Astrocyte of the spinal cord (primary cell): ENCODE data around the gene PRKG1.
"Not testable (repeated sequence)": the region's sequence is repeated elsewhere in the genome, so short reads cannot be mapped to it uniquely, and the experiment has no call there.

Source experiments
- DNase-seq: peaks from one replicate; pipeline ENCODE4 v3.0.0; 2011; ENCODE audit warnings: low read depth, low spot score
- H3K4me3 ChIP-seq: 2 replicates; pipeline ENCODE4 v1.5.1; 2011; ENCODE audit warnings: low read depth, mild to moderate bottlenecking, low read length, moderate library complexity
- CTCF ChIP-seq: IDR thresholded peaks from 2 replicates; pipeline ENCODE4 v1.5.1; 2012; ENCODE audit warnings: low read depth, mild to moderate bottlenecking, low read length, inconsistent platforms
- in situ Hi-C: cut with HindIII; loops from 2 replicates; pipeline ENCODE4 v1.10.0; 2017; ENCODE audit warnings: low sequenced_read_pairs

The PRKG1 gene

GRCh38 chr10:51436805-51437204, 362.5 kb downstream of the PRKG1 start:
- H3K4me3 ChIP-seq: no peak overlapping the region
- no peak for TF ChIP-seq CTCF
- in situ Hi-C loops: no loop called here

DNA sequence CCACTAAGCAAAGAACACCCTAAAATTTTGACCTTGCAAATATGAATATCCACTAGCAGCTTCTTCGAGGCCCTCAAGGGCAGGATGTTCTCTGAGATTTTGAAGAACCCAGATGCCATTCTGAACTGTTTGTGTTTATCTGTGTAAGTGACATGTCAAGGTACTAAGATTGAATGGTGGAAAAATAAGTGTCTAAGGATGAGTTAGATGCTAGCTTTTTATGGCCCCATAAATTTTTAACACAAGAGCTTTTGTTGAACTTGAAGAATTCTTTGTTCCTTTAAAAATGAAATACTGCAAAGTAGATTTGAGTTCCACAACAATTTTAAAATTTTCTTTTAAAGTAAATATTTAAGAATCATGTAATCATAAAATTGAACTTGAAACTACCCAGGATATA, 365.4 kb downstream of the PRKG1 start:
- no peak for DNase-seq
- no peak for TF ChIP-seq CTCF
- no peak overlapping the region for H3K4me3 ChIP-seq
- in situ Hi-C loops: no loop called here

More at GRCh38 chr10:51436805-51437204, 362.5 kb downstream of the PRKG1 start:
- DNase-seq: no peak

- in situ Hi-C loops: no loop called here
- DNase-seq: no peak
- no peak overlapping the region for H3K4me3 ChIP-seq
- no peak for TF ChIP-seq CTCF
Observed at GRCh38 chr10:51445588-51445987, 371.3 kb downstream of the PRKG1 start.

- no peak for DNase-seq
- in situ Hi-C loops: no loop called here
- H3K4me3 ChIP-seq: no peak overlapping the region
- TF ChIP-seq CTCF: no peak
Observed at GRCh38 chr10:51447119-51447518, 372.8 kb downstream of the PRKG1 start.

DNA sequence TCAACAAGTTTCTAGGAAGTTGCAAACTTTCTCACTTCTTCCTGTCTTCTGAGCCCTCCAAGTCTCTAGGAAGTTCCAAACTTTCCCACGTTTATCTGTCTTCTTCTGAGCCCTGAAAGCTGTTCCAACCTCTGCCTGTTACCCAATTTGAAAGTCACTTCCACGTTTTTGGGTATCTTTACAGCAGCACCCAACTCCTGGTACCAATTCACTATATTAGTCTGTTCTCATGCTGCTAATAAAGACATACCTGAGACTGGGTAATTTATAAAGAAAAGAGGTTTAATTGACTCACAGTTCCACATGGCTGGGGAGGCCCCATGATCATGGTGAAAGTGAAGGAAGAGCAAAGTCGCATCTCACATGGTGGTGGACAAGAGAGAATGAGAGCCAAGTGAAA, 381.5 kb downstream of the PRKG1 start:
- in situ Hi-C loops, DNase-seq: not testable (repeated sequence)

GRCh38 chr10:51459476-51459875, 385.2 kb downstream of the PRKG1 start:
- H3K4me3 ChIP-seq: no peak overlapping the region
- no peak for DNase-seq
- in situ Hi-C loops: no loop called here
- no peak for TF ChIP-seq CTCF

More for the DNA sequence above, 381.5 kb downstream of the PRKG1 start:
- H3K4me3 ChIP-seq: not testable (repeated sequence)

DNA sequence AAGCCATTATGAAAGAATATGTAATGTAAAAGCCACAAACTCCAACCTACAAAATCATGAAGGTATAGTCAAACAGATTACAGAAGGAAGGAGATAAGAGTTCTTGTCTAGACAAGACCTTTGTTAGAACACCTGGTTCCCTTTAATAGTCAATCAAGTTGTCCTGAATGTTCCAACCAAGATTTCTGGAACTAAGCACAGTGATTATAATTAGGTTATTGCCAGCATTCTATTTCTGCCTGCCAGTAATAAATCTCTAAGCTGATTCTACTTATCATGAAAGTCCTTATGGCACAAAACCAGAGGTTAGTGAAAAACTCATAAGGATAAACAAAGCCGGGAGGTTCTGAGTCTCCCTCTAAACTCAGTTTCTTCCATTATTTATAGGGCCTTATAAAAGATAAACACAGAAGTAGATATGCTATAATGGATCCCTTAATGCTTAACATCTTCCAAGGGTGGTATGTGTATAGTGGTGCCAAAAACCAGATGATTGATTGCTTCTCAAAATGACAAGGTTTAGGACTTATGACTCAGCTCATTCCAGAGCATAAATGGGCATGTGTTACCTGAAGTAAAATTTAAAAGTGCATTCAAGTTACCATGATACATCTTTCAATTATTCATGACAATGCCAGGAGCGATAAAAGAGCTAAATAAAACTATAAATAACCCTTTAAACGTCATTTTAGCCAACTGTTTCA, 387.9 kb downstream of the PRKG1 start:
- in situ Hi-C loops: no loop called here

More for the DNA sequence above, 387.9 kb downstream of the PRKG1 start:
- no peak for TF ChIP-seq CTCF
- DNase-seq: no peak
- no peak overlapping the region for H3K4me3 ChIP-seq
